SK-N-SH (cell line): ENCODE results near the gene SYNE1. TPM values are rescaled to one million over a fixed set of nuclear protein-coding genes. Genes with fewer than 3 reads are reported as not detected.

Source experiments
- CTCF ChIA-PET: fragments of 300-600, 350-600 bp; formaldehyde crosslinking; extraction: SDS; loops from one replicate; lab custom pipeline; 2021; lab: Yijun Ruan, JAX
- POLR2A ChIA-PET: fragments of 350-600 bp; sonication (Branson Sonifier 250); formaldehyde crosslinking; extraction: SDS; loops from one replicate; lab custom pipeline; 2020; ENCODE audit warnings: antibody characterized with exemption, inconsistent platforms; lab: Yijun Ruan, JAX
- DNase-seq: peaks from one replicate; pipeline ENCODE4 v3.0.0; 2012
- H2AFZ ChIP-seq: fragments of 200-600 bp; sonication (generic); 2 replicates; pipeline ENCODE4 v1.8.1; 2016; ENCODE audit warnings: antibody characterized with exemption, mild to moderate bottlenecking, low read depth
- H3F3A ChIP-seq: fragments of 200-600 bp; sonication (generic); replicated peaks from 2 replicates; pipeline ENCODE3; 2016; ENCODE audit warnings: antibody characterized with exemption, mild to moderate bottlenecking; ENCODE audit not compliant: insufficient read depth
- H3K27ac ChIP-seq, 2 experiments: fragments of 200-500 bp in 1 of 2; fragments of 200-600 bp in 1 of 2; sonication (Bioruptor generic) in 1 of 2; sonication (generic), shearing (Covaris generic) in 1 of 2; 2 replicates each; pipeline versions ENCODE4 v1.5.1 to v1.6.1; 2014 to 2016; ENCODE audit warnings: low read depth in 2 of 2, inconsistent platforms in 1 of 2, low read length in 1 of 2, mild to moderate bottlenecking in 1 of 2, mixed read lengths in 1 of 2
- H3K27me3 ChIP-seq: fragments of 200-600 bp; sonication (generic), shearing (Covaris generic); 2 replicates; pipeline ENCODE4 v1.6.1; 2016; ENCODE audit warnings: mixed run types; ENCODE audit not compliant: insufficient read depth
- H3K36me3 ChIP-seq, 2 experiments: fragments of 200-500 bp in 1 of 2; fragments of 200-600 bp in 1 of 2; sonication (Bioruptor generic) in 1 of 2; sonication (generic) in 1 of 2; replicated peaks in 1 of 2; 2 replicates each; pipeline versions ENCODE3 to v1.5.1; 2014 to 2016; ENCODE audit warnings: low read length in 1 of 2, mild to moderate bottlenecking in 1 of 2; ENCODE audit not compliant: insufficient read depth in 2 of 2, control insufficient read depth in 1 of 2
- H3K4me1 ChIP-seq, 2 experiments: fragments of 200-500 bp in 1 of 2; fragments of 200-600 bp in 1 of 2; sonication (Bioruptor generic) in 1 of 2; sonication (generic), shearing (Covaris generic) in 1 of 2; 2 replicates each; pipeline versions ENCODE4 v1.5.1 to v1.6.1; 2014 to 2016; ENCODE audit warnings: low read depth in 1 of 2, low read length in 1 of 2, mixed run types in 1 of 2; ENCODE audit not compliant: insufficient read depth in 2 of 2, control insufficient read depth in 1 of 2
- H3K4me2 ChIP-seq: fragments of 200-600 bp; sonication (generic), shearing (Covaris generic); 2 replicates; pipeline ENCODE4 v1.6.1; 2017; ENCODE audit warnings: mixed run types
- H3K4me3 ChIP-seq, 2 experiments: fragments of 200-500 bp in 1 of 2; fragments of 200-600 bp in 1 of 2; sonication (Bioruptor generic) in 1 of 2; sonication (generic), shearing (Covaris generic) in 1 of 2; 2 replicates each; pipeline versions ENCODE4 v1.5.1 to v1.8.1; 2014 to 2016; ENCODE audit warnings: low read depth in 2 of 2, inconsistent platforms in 1 of 2, low read length in 1 of 2, mild to moderate bottlenecking in 1 of 2, mixed read lengths in 1 of 2, moderate library complexity in 1 of 2
- H3K79me2 ChIP-seq: fragments of 200-600 bp; sonication (generic); 2 replicates; pipeline ENCODE4 v1.8.1; 2017; ENCODE audit warnings: mild to moderate bottlenecking; ENCODE audit not compliant: insufficient read depth
- H3K9ac ChIP-seq: fragments of 200-600 bp; sonication (generic); 2 replicates; pipeline ENCODE4 v1.6.1; 2017; ENCODE audit warnings: mixed run types
- H3K9me2 ChIP-seq: fragments of 200-600 bp; sonication (generic); 2 replicates; pipeline ENCODE4 v1.6.1; 2017; ENCODE audit warnings: mixed run types
- H3K9me3 ChIP-seq: fragments of 200-600 bp; sonication (generic); 2 replicates; pipeline ENCODE4 v1.6.1; 2017; ENCODE audit warnings: mixed run types, mild to moderate bottlenecking, moderate library complexity
- H4K20me1 ChIP-seq: fragments of 200-600 bp; sonication (generic); 2 replicates; pipeline ENCODE4 v1.6.1; 2017; ENCODE audit warnings: mild to moderate bottlenecking, mixed run types; ENCODE audit not compliant: insufficient read depth
- EP300 ChIP-seq, 2 experiments: IDR thresholded peaks; 2 replicates each; pipeline versions ENCODE4 v1.4.0 to v1.6.1; 2012; ENCODE audit warnings: borderline replicate concordance in 1 of 2, low read depth in 1 of 2, low read length in 1 of 2
- FOXJ3 ChIP-seq: sonication (generic); formaldehyde crosslinking; IDR thresholded peaks from 2 replicates; pipeline ENCODE4 v1.5.1; 2020; ENCODE audit warnings: mild to moderate bottlenecking, missing genetic modification reagents
- FOXM1 ChIP-seq: IDR thresholded peaks from 2 replicates; pipeline ENCODE4 v1.4.0; 2012; ENCODE audit warnings: low read depth, mild to moderate bottlenecking
- GABPA ChIP-seq: IDR thresholded peaks from 2 replicates; pipeline ENCODE4 v1.4.0; 2012; ENCODE audit warnings: low read depth, mild to moderate bottlenecking
- GATA2 ChIP-seq: sonication (generic); formaldehyde crosslinking; IDR thresholded peaks from 2 replicates; pipeline ENCODE4 v1.5.0; 2020; ENCODE audit warnings: mild to moderate bottlenecking, missing genetic modification reagents
- IRF3 ChIP-seq: fragments of 150-350 bp; IDR thresholded peaks from 2 replicates; pipeline ENCODE4 v1.6.1; 2016; ENCODE audit warnings: mild to moderate bottlenecking, low read depth, low read length
- JUND ChIP-seq: IDR thresholded peaks from 2 replicates; pipeline ENCODE4 v1.4.0; 2012
- MAX ChIP-seq: IDR thresholded peaks from 2 replicates; pipeline ENCODE4 v1.4.0; 2012; ENCODE audit warnings: low read depth
- MEF2A ChIP-seq: IDR thresholded peaks from 2 replicates; pipeline ENCODE4 v1.4.0; 2012; ENCODE audit warnings: low read depth, borderline replicate concordance
- NFIC ChIP-seq: IDR thresholded peaks from 2 replicates; pipeline ENCODE4 v1.4.0; 2012; ENCODE audit warnings: borderline replicate concordance
- PBX3 ChIP-seq: IDR thresholded peaks from 2 replicates; pipeline ENCODE4; 2012
- POLR2AphosphoS5 ChIP-seq: IDR thresholded peaks from 2 replicates; pipeline ENCODE4 v1.6.1; 2012; ENCODE audit warnings: low read depth, low read length
- RCOR1 ChIP-seq: fragments of 150-350 bp; IDR thresholded peaks from 2 replicates; pipeline ENCODE4 v1.6.1; 2017; ENCODE audit warnings: antibody characterized with exemption, low read length
- REST ChIP-seq: IDR thresholded peaks from 2 replicates; pipeline ENCODE4 v1.6.1; 2012; ENCODE audit warnings: mild to moderate bottlenecking, low read depth, low read length, moderate library complexity
- RFX5 ChIP-seq: IDR thresholded peaks from 2 replicates; pipeline ENCODE4 v1.6.1; 2012; ENCODE audit warnings: mild to moderate bottlenecking, improper control_type of control experiment, low read length
- RXRA ChIP-seq: IDR thresholded peaks from 2 replicates; pipeline ENCODE4 v1.4.0; 2012; ENCODE audit warnings: low read depth, mild to moderate bottlenecking, borderline replicate concordance
- SMC3 ChIP-seq: IDR thresholded peaks from 2 replicates; pipeline ENCODE4 v1.6.1; 2012; ENCODE audit warnings: low read depth, low read length, improper control_type of control experiment
- TAF1 ChIP-seq: IDR thresholded peaks from 2 replicates; pipeline ENCODE4 v1.6.1; 2012; ENCODE audit warnings: low read depth, mild to moderate bottlenecking, low read length, moderate library complexity, borderline replicate concordance
- TCF12 ChIP-seq: IDR thresholded peaks from 2 replicates; pipeline ENCODE4 v1.4.0; 2012
- TEAD4 ChIP-seq: IDR thresholded peaks from 2 replicates; pipeline ENCODE4 v1.4.0; 2012; ENCODE audit warnings: mild to moderate bottlenecking, borderline replicate concordance; ENCODE audit not compliant: insufficient read depth
- USF1 ChIP-seq: IDR thresholded peaks from 2 replicates; pipeline ENCODE4 v1.4.0; 2012; ENCODE audit warnings: low read depth, borderline replicate concordance
- WGBS: methylation state at CpG from one replicate; pipeline ENCODE4 v1.1.6; 2017; ENCODE audit warnings: low lambda C conversion rate; 5-methylcytosine and 5-hydroxymethylcytosine counted together
- polyA plus RNA-seq, 3 experiments: library from polyadenylated mRNA; depleted of rRNA; stranded (reverse); fragments of >200 nt; gene quantifications; 2 replicates each; pipeline ENCODE4 v1.2.3, GENCODE V29; 2012

Gene SYNE1
- polyA plus RNA-seq, 1 of the 3 experiments (the other 2 are of a cell fraction) = 31.1 TPM

- H3K27me3 ChIP-seq = no peaks in the 10 kb centered on the region
- CTCF ChIA-PET = no interaction called here
- H2AFZ ChIP-seq = no peak overlapping the region
- H3K9ac ChIP-seq = no peak overlapping the region
- POLR2A ChIA-PET = no interaction called here
- no peak overlapping the region for H3K4me3 ChIP-seq
- H3K36me3 ChIP-seq = peaks cover 0 to 38% of the 10 kb centered on the region in 2 experiments
- 0 out of 2 replicates have a peak, but pooled peaks cover 3% of the 10 kb centered on the region for H3K79me2 ChIP-seq
- TF ChIP-seq FOXM1 = no peak
- no peak for TF ChIP-seq JUND
- no peak for TF ChIP-seq PBX3
- TF ChIP-seq TCF12 = no peak
- no peak overlapping the region for H3K4me2 ChIP-seq
- H3K9me3 ChIP-seq = no peaks in the 10 kb centered on the region
- H3K4me1 ChIP-seq = peaks cover 0 to 6% of the 10 kb centered on the region in 2 experiments; a peak in 2 of 4 replicates
- no peaks in the 10 kb centered on the region for H4K20me1 ChIP-seq
- H3K9me2 ChIP-seq = no peaks in the 10 kb centered on the region
- 88% methylated on average over 6 of the region's 6 CpGs for WGBS
- no peak for DNase-seq
- H3K27ac ChIP-seq = no peak overlapping the region
- H3F3A ChIP-seq = peaks cover 22% of the 10 kb centered on the region
Observed at GRCh38 chr6:152387091-152387490, 250.1 kb downstream of the SYNE1 start.

- Histone ChIP-seq H3K9ac (no peak overlapping the region), H3K27ac (no peak overlapping the region), H3K4me3 (no peak overlapping the region), H3K27me3 (no peaks in the 10 kb centered on the region), H3K79me2 (0 out of 2 replicates have a peak, but pooled peaks cover 3% of the 10 kb centered on the region), H3K4me2 (no peak overlapping the region), H3K9me3 (no peaks in the 10 kb centered on the region), H3K36me3 (peaks cover 0 to 38% of the 10 kb centered on the region in 2 experiments), H3F3A (peaks cover 31% of the 10 kb centered on the region), H4K20me1 (no peaks in the 10 kb centered on the region), H3K9me2 (no peaks in the 10 kb centered on the region), H3K4me1 (peaks cover 0 to 2% of the 10 kb centered on the region in 2 experiments; a peak in 2 of 4 replicates), H2AFZ (no peak overlapping the region)
- POLR2A ChIA-PET = no interaction called here
- TF ChIP-seq EP300 (IDR thresholded peaks at IDR 0.05; ENCODE audit: borderline replicate concordance in 1 of 2, low read depth in 1 of 2, low read length in 1 of 2) = no peak
- no peak for TF ChIP-seq POLR2AphosphoS5
- no peak for TF ChIP-seq RCOR1
- no peak for TF ChIP-seq USF1
- no peak for TF ChIP-seq FOXJ3 (CRISPR knock-in tag)
- no peak for TF ChIP-seq MAX
- TF ChIP-seq TEAD4 = no peak
- TF ChIP-seq JUND = no peak
- TF ChIP-seq GABPA = no peak
- TF ChIP-seq REST = no peak
- TF ChIP-seq GATA2 (CRISPR knock-in tag) = no peak
- no peak for TF ChIP-seq IRF3
- TF ChIP-seq TCF12 = no peak
- TF ChIP-seq SMC3 = no peak
- no peak for TF ChIP-seq NFIC
- no peak for TF ChIP-seq RXRA
- TF ChIP-seq MEF2A = no peak
- no peak for TF ChIP-seq TAF1
- no peak for TF ChIP-seq RFX5
- CTCF ChIA-PET = no interaction called here
- DNase-seq = no peak
- 63% methylated on average over 2 of the region's 2 CpGs for WGBS
Observed at GRCh38 chr6:152386131-152386530, 251.0 kb downstream of the SYNE1 start.
